Effector memory CD4-positive, alpha-beta T cell (primary cell): ENCODE data around the gene KAZALD1.
A peak's percentile ranks its signal among the peaks of the same experiment; 100 is the strongest.

Experiments used
- DNase-seq, 3 donors: peaks; one replicate each; pipeline ENCODE4 v3.0.0-alpha.2; 2020
- H3K27ac ChIP-seq: 2 replicates; pipeline ENCODE4 v1.7.0; 2013; ENCODE audit warnings: mild to moderate bottlenecking, low read length, moderate library complexity; ENCODE audit not compliant: insufficient read depth, poor library complexity, severe bottlenecking
- H3K27me3 ChIP-seq: replicated peaks from 2 replicates; pipeline ENCODE4 v1.7.0; 2013; ENCODE audit warnings: mild to moderate bottlenecking, low read length; ENCODE audit not compliant: insufficient read depth, control insufficient read depth, poor library complexity, severe bottlenecking
- H3K36me3 ChIP-seq: 2 replicates; pipeline ENCODE4 v1.7.0; 2013; ENCODE audit warnings: mild to moderate bottlenecking, low read length, moderate library complexity; ENCODE audit not compliant: control insufficient read depth, insufficient read depth
- H3K4me1 ChIP-seq: 2 replicates; pipeline ENCODE4 v1.7.0; 2013; ENCODE audit warnings: low read length, mild to moderate bottlenecking; ENCODE audit not compliant: control insufficient read depth, insufficient read depth, poor library complexity, severe bottlenecking
- H3K4me3 ChIP-seq: 2 replicates; pipeline ENCODE4 v1.7.0; 2013; ENCODE audit warnings: low read length, low read depth, mild to moderate bottlenecking; ENCODE audit not compliant: insufficient read depth, poor library complexity, severe bottlenecking
- H3K9me3 ChIP-seq: 2 replicates; pipeline ENCODE4 v1.7.0; 2013; ENCODE audit warnings: mild to moderate bottlenecking, low read length, moderate library complexity; ENCODE audit not compliant: control insufficient read depth
- total RNA-seq, 3 donors: gene quantifications; one replicate each; lab custom pipeline; 2026; lab: John Stamatoyannopoulos, UW

The KAZALD1 gene, protein sequence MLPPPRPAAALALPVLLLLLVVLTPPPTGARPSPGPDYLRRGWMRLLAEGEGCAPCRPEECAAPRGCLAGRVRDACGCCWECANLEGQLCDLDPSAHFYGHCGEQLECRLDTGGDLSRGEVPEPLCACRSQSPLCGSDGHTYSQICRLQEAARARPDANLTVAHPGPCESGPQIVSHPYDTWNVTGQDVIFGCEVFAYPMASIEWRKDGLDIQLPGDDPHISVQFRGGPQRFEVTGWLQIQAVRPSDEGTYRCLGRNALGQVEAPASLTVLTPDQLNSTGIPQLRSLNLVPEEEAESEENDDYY
- 0 to 0.17 (median 0) reads per million in 3 donors for total RNA-seq

GRCh38 chr10:101061624-101062231, at the start of gene KAZALD1:
TSS of gene KAZALD1 (plus strand) at chr10:101061989. CDS start at chr10:101062593, 604 bp downstream.
- H3K9me3 ChIP-seq, result no peaks in the 10 kb centered on the region
- no peak for DNase-seq

GRCh38 chr10:101012525-101013364, 49.0 kb upstream of the KAZALD1 start:
- peak; percentile 48 to 62 (median 49) for DNase-seq
- Histone ChIP-seq H3K36me3 (no peaks in the 10 kb centered on the region), H3K27me3 (peaks cover 2% of the 10 kb centered on the region), H3K27ac (no peak overlapping the region), H3K4me1 (no peaks in the 10 kb centered on the region), H3K4me3 (no peak overlapping the region), H3K9me3 (no peaks in the 10 kb centered on the region)

More at GRCh38 chr10:101061624-101062231, at the start of gene KAZALD1:
- peaks cover 26% of the 10 kb centered on the region for H3K27me3 ChIP-seq
- H3K36me3 ChIP-seq, result no peaks in the 10 kb centered on the region
- peaks cover 36% of the 10 kb centered on the region for H3K4me1 ChIP-seq
- H3K4me3 ChIP-seq, result peak within 1 kb of the TSS; percentile 89
- peak within 1 kb of the TSS; percentile 87 for H3K27ac ChIP-seq

GRCh38 chr10:101013365-101013825, 48.4 kb upstream of the KAZALD1 start:
- Histone ChIP-seq H3K4me3 (no peak overlapping the region), H3K27ac (no peak overlapping the region), H3K9me3 (no peaks in the 10 kb centered on the region), H3K36me3 (no peaks in the 10 kb centered on the region), H3K27me3 (peaks cover 2% of the 10 kb centered on the region), H3K4me1 (no peaks in the 10 kb centered on the region)
- DNase-seq, result no peak

GRCh38 chr10:101014230-101014884, 47.4 kb upstream of the KAZALD1 start:
- Histone ChIP-seq H3K36me3 (no peaks in the 10 kb centered on the region), H3K9me3 (no peaks in the 10 kb centered on the region), H3K27ac (no peak overlapping the region), H3K27me3 (peaks cover 2% of the 10 kb centered on the region), H3K4me3 (no peak overlapping the region), H3K4me1 (peaks cover 3% of the 10 kb centered on the region)
- DNase-seq, result peak; percentile 50 to 63 (median 54)

- Histone ChIP-seq H3K4me1 (peaks cover 3% of the 10 kb centered on the region), H3K36me3 (no peaks in the 10 kb centered on the region), H3K4me3 (no peak overlapping the region), H3K27ac (no peak overlapping the region), H3K9me3 (no peaks in the 10 kb centered on the region), H3K27me3 (peaks cover 2% of the 10 kb centered on the region)
- DNase-seq, result no peak
Observed at GRCh38 chr10:101014966-101015581, 46.7 kb upstream of the KAZALD1 start.

- Histone ChIP-seq H3K9me3 (no peaks in the 10 kb centered on the region), H3K4me3 (no peak overlapping the region), H3K27me3 (peaks cover 2% of the 10 kb centered on the region), H3K4me1 (peaks cover 3% of the 10 kb centered on the region), H3K36me3 (no peaks in the 10 kb centered on the region), H3K27ac (no peak overlapping the region)
- no peak for DNase-seq
Observed at GRCh38 chr10:101015582-101015973, 46.2 kb upstream of the KAZALD1 start.

- Histone ChIP-seq H3K36me3 (no peaks in the 10 kb centered on the region), H3K4me3 (no peak overlapping the region), H3K4me1 (peaks cover 3% of the 10 kb centered on the region), H3K27me3 (peaks cover 2% of the 10 kb centered on the region), H3K27ac (no peak overlapping the region), H3K9me3 (no peaks in the 10 kb centered on the region)
- DNase-seq, result no peak
Observed at GRCh38 chr10:101016814-101017213, 45.0 kb upstream of the KAZALD1 start.

- no peak for DNase-seq
- H3K27ac ChIP-seq, result no peak overlapping the region
- no peaks in the 10 kb centered on the region for H3K36me3 ChIP-seq
- H3K4me1 ChIP-seq, result peaks cover 3% of the 10 kb centered on the region
- H3K9me3 ChIP-seq, result no peaks in the 10 kb centered on the region
- H3K27me3 ChIP-seq, result peaks cover 2% of the 10 kb centered on the region
- no peak overlapping the region for H3K4me3 ChIP-seq
Observed at GRCh38 chr10:101018118-101018599, 43.6 kb upstream of the KAZALD1 start.
